Esophagus squamous epithelium (tissue), 4 donors: ENCODE measurements around the gene FAM185A.

Experiments used
- CTCF ChIP-seq, 6 experiments: fragments of 450-650 bp in 4 of 6; fragments of 200-600 bp in 2 of 6; sonication (generic) in 2 of 6; IDR thresholded peaks; one replicate each; pipeline ENCODE4 v1.5.1; 2016 to 2019; ENCODE audit warnings: antibody characterized with exemption in 6 of 6, mild to moderate bottlenecking in 4 of 6, moderate library complexity in 4 of 6
- POLR2A ChIP-seq, 4 donors: fragments of 450-650 bp; IDR thresholded peaks; one replicate each; pipeline ENCODE4 v1.6.1; 2017; ENCODE audit warnings: antibody characterized with exemption in 4 of 4, mild to moderate bottlenecking in 4 of 4, moderate library complexity in 3 of 4

GRCh38 chr7:102834999-102835398 is 86.2 kb downstream of the FAM185A start:
- no peak for TF ChIP-seq CTCF (IDR thresholded peaks at IDR 0.05)
- TF ChIP-seq POLR2A (IDR thresholded peaks at IDR 0.05) = no peak
